Progenitor cell of endocrine pancreas (in vitro differentiated cells): Measurements from ENCODE around the gene CDC37. TPM values are rescaled to one million over a fixed set of nuclear protein-coding genes. Genes with fewer than 3 reads are reported as not detected.
"Not testable (repeated sequence)": the region's sequence is repeated elsewhere in the genome, so short reads cannot be mapped to it uniquely, and the experiment has no call there.

Experiments
- DNase-seq: peaks from one replicate; pipeline ENCODE4 v3.0.0; 2021; ENCODE audit warnings: low spot score; ENCODE audit not compliant: unreplicated experiment
- H3K27ac Mint-ChIP-seq: 2 replicates; pipeline ENCODE4 v1.8.0; 2021; ENCODE audit warnings: mild to moderate bottlenecking, moderate library complexity, mixed read lengths
- H3K27me3 Mint-ChIP-seq: 2 replicates; pipeline ENCODE4 v1.8.0; 2021; ENCODE audit warnings: mixed read lengths
- H3K36me3 Mint-ChIP-seq: 2 replicates; pipeline ENCODE4 v1.8.0; 2022; ENCODE audit warnings: mixed read lengths; ENCODE audit not compliant: insufficient read depth
- H3K4me1 Mint-ChIP-seq: 2 replicates; pipeline ENCODE4 v1.8.0; 2021; ENCODE audit warnings: low read depth, mixed read lengths
- H3K4me3 Mint-ChIP-seq: 2 replicates; pipeline ENCODE4 v1.8.0; 2021; ENCODE audit warnings: low read depth, mild to moderate bottlenecking, moderate library complexity, mixed read lengths
- H3K9me3 Mint-ChIP-seq: 2 replicates; pipeline ENCODE4 v1.8.0; 2021; ENCODE audit warnings: low read depth, mixed read lengths
- CTCF ChIP-seq: fragments of 200-600 bp; sonication (generic); IDR thresholded peaks from one replicate; pipeline ENCODE4 v1.5.0; 2021; ENCODE audit warnings: antibody characterized with exemption, mild to moderate bottlenecking; ENCODE audit not compliant: unreplicated experiment
- total RNA-seq: library from RNA; stranded (reverse); gene quantifications from 2 replicates; pipeline ENCODE4 v1.2.1, GENCODE V29; 2021

Gene CDC37
- total RNA-seq, 1 donor from 2014 or later, result 149 TPM

GRCh38 chr19:10390652-10391286, 12.6 kb downstream of the CDC37 start:
- DNase-seq, result peak; percentile 60
- peak; percentile 87 for TF ChIP-seq CTCF
- Mint-ChIP-seq H3K9me3 (no peaks in the 10 kb centered on the region), H3K4me3 (no peak overlapping the region), H3K27me3 (no peaks in the 10 kb centered on the region), H3K4me1 (no peaks in the 10 kb centered on the region), H3K27ac (no peak overlapping the region), H3K36me3 (peaks cover 15% of the 10 kb centered on the region)

DNA sequence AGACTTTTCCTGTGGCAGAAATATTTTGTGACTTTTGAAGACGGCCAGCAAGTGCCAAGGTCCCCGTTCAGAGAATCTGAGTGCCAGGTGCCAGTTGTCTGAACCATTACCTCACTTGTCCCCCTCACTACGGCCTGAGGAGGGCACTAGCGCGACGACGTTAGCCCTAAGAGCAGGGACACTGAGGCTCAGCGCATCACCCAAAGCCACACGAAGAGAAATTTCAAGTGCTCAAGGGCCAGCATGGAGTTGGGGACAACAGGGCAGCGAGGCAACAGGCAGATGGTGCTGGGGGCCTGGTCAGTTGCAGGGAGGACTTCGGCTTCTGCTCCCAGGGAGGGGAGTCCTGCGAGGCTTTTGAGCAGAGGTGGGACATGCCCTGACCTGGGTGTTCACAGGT, 13.5 kb downstream of the CDC37 start:
- Mint-ChIP-seq H3K4me1 (no peaks in the 10 kb centered on the region), H3K4me3 (no peak overlapping the region), H3K27ac (no peak overlapping the region), H3K27me3 (no peaks in the 10 kb centered on the region), H3K9me3 (no peaks in the 10 kb centered on the region), H3K36me3 (peaks cover 10% of the 10 kb centered on the region)
- peak; percentile 23 for TF ChIP-seq CTCF
- no peak for DNase-seq

DNA sequence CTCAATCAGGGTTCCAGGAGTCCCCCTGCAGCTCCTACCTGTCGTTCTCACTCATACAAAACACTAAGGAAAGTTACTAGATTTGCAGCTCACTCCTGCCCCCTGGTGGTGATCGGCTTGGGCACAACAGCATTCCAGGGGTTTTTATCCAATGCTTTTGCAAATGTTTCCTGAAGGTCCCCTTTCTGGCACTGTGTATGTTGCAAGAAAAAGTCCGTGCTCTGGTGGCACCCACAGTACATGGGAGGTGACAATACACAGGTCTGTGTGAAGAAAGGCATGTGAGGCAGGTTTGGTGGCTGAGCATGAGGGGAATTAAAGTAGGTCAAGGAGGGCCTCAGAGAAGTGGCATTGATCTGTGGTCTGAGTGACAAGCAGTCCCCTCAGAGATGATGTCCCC, 14.4 kb downstream of the CDC37 start:
- no peaks in the 10 kb centered on the region for H3K9me3 Mint-ChIP-seq
- H3K27me3 Mint-ChIP-seq, result no peaks in the 10 kb centered on the region
- TF ChIP-seq CTCF, result peak; percentile 91
- H3K4me1 Mint-ChIP-seq, result no peaks in the 10 kb centered on the region
- H3K27ac Mint-ChIP-seq, result no peak overlapping the region
- no peak overlapping the region for H3K4me3 Mint-ChIP-seq
- peaks cover 10% of the 10 kb centered on the region for H3K36me3 Mint-ChIP-seq
- peak; percentile 87 for DNase-seq

GRCh38 chr19:10384580-10384979, 18.8 kb downstream of the CDC37 start:
- Mint-ChIP-seq H3K9me3 (no peaks in the 10 kb centered on the region), H3K27ac (no peak overlapping the region)
- TF ChIP-seq CTCF, result no peak

DNA sequence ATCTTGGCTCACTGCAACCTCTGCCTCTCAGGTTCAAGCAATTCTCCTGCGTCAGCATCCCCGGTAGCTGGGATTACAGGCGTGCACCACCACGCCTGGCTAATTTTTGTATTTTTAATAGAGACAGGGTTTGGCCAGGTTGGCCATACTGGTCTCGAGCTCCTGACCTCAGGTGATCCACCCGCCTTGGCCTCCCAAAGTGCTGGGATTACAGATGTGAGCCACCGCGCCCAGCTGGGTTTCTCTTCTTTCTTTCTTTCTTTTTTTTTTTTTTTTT, 20.2 kb downstream of the CDC37 start:
- H3K9me3 Mint-ChIP-seq, DNase-seq, H3K4me1 Mint-ChIP-seq, H3K27me3 Mint-ChIP-seq, H3K36me3 Mint-ChIP-seq, H3K4me3 Mint-ChIP-seq, H3K27ac Mint-ChIP-seq: not testable (repeated sequence)

More at GRCh38 chr19:10384580-10384979, 18.8 kb downstream of the CDC37 start:
- no peaks in the 10 kb centered on the region for H3K27me3 Mint-ChIP-seq
- no peak for DNase-seq
- peaks cover 6% of the 10 kb centered on the region for H3K4me1 Mint-ChIP-seq
- no peaks in the 10 kb centered on the region for H3K36me3 Mint-ChIP-seq
- no peak overlapping the region for H3K4me3 Mint-ChIP-seq

DNA sequence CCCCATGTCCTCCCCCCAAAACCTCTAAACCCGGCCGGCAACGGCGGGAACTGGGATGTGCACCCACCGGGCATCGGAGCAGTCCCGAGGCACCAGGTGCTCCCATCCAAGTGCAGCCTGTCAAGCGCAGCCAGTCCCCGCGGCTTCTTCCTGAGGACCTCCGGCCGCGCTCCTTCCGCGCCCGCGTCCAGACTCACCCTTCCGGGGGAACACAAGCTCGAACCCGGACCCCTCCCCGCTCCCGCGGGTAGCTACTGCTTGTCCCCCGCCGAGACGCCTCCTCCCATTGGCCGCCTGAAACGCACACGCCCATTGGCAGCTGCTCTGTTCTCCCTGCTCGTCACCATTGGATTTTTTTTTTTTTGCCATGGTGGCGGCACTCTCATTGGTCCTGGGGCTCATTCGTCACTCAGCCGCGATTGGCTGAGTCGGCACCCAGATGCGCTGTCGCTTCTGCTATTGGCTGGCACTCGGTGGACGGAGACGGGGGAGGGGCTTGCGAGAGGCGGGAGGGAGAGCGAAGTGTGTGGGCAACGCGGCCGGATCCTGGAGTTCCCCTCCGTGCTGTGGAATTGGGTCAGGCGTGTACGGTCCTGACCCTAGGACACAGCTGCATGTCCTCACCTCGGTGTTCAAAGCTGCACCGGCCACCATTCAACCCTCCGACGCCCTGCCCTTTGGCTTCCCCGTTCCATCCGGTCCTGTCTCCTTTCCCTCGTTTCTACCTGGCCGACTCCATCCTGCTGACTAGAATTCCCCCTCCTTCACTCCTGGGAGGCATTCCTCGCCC, 22.8 kb downstream of the CDC37 start, which contains the start of gene TYK2:
Gene TYK2, minus strand, starts transcription at position 260 of the 790 bp plus-strand sequence. CDS start 2,166 bp downstream, outside the sequence.
- peaks cover 5% of the 10 kb centered on the region for H3K36me3 Mint-ChIP-seq

More for the DNA sequence above, 22.8 kb downstream of the CDC37 start, which contains the start of gene TYK2:
- no peaks in the 10 kb centered on the region for H3K9me3 Mint-ChIP-seq
- peak within 1 kb of the TSS; percentile 98 for H3K27ac Mint-ChIP-seq
- no peaks in the 10 kb centered on the region for H3K27me3 Mint-ChIP-seq
- DNase-seq, result peak; percentile 94
- H3K4me1 Mint-ChIP-seq, result peaks cover 7% of the 10 kb centered on the region
- H3K4me3 Mint-ChIP-seq, result peak within 1 kb of the TSS; percentile 91
- no peak for TF ChIP-seq CTCF
